ENCODE data around the gene TRIL. TPM values are rescaled to one million over a fixed set of nuclear protein-coding genes. Genes with fewer than 3 reads are reported as not detected.

TRIL gene
- total RNA-seq, 4 donors from 2014 or later: 0.25 to 1.2 (median 0.63) TPM

- ATAC-seq (no peak), DNase-seq (no peak)
- Histone ChIP-seq H3K27ac (no peak overlapping the region), H3K4me1 (peaks cover 0 to 5% of the 10 kb centered on the region in 2 donors), H3K4me3 (no peak overlapping the region), H3K36me3 (no peaks in the 10 kb centered on the region), H3K27me3 (no peaks in the 10 kb centered on the region), H3K9me3 (no peaks in the 10 kb centered on the region)
- TF ChIP-seq CTCF (IDR thresholded peaks at IDR 0.05 in 4 of 5, conservative IDR thresholded peaks at IDR 0.05 in 1 of 5): no peak
- TF ChIP-seq POLR2A (IDR thresholded peaks at IDR 0.05): no peak
- in situ Hi-C loops (cut with MboI; ENCODE audit: low sequenced_read_pairs in 4 of 4): no loop called here
- intact Hi-C loops (cut with DNase I; ENCODE audit: low total_unique reads): no loop called here
These were observed 40.0 kb upstream of the TRIL start for GRCh38 chr7:28998105-28998504.

GRCh38 chr7:28996836-28997235 is 38.7 kb upstream of the TRIL start:
- H3K27ac ChIP-seq: no peak overlapping the region
- no peak for ATAC-seq
- intact Hi-C loops (cut with DNase I; ENCODE audit: low total_unique reads): no loop called here

GRCh38 chr7:28993371-28993770 is 35.2 kb upstream of the TRIL start:
- DNase-seq: no peak
- no peak for TF ChIP-seq POLR2A (IDR thresholded peaks at IDR 0.05)
- TF ChIP-seq CTCF (IDR thresholded peaks at IDR 0.05 in 4 of 5, conservative IDR thresholded peaks at IDR 0.05 in 1 of 5): no peak
- intact Hi-C loops (cut with DNase I; ENCODE audit: low total_unique reads): no loop called here
- H3K4me1 ChIP-seq: peaks cover 0 to 6% of the 10 kb centered on the region in 2 donors
- H3K27ac ChIP-seq: no peak overlapping the region
- no peaks in the 10 kb centered on the region for H3K36me3 ChIP-seq
- no peak overlapping the region for H3K4me3 ChIP-seq
- in situ Hi-C loops (cut with MboI; ENCODE audit: low sequenced_read_pairs in 4 of 4): no loop called here
- no peak for ATAC-seq
- no peaks in the 10 kb centered on the region for H3K9me3 ChIP-seq
- no peaks in the 10 kb centered on the region for H3K27me3 ChIP-seq

More at GRCh38 chr7:28996836-28997235, 38.7 kb upstream of the TRIL start:
- H3K36me3 ChIP-seq: no peaks in the 10 kb centered on the region
- no peak overlapping the region for H3K4me3 ChIP-seq
- no peak for DNase-seq
- no peaks in the 10 kb centered on the region for H3K27me3 ChIP-seq
- TF ChIP-seq POLR2A (IDR thresholded peaks at IDR 0.05) (no peak), CTCF (IDR thresholded peaks at IDR 0.05 in 4 of 5, conservative IDR thresholded peaks at IDR 0.05 in 1 of 5) (no peak)
- no peaks in the 10 kb centered on the region for H3K9me3 ChIP-seq
- peaks cover 0 to 5% of the 10 kb centered on the region in 2 donors for H3K4me1 ChIP-seq
- in situ Hi-C loops (cut with MboI; ENCODE audit: low sequenced_read_pairs in 4 of 4): no loop called here

- Histone ChIP-seq H3K27me3 (no peaks in the 10 kb centered on the region), H3K4me3 (no peak overlapping the region), H3K9me3 (no peaks in the 10 kb centered on the region), H3K27ac (no peak overlapping the region), H3K4me1 (peaks cover 0 to 5% of the 10 kb centered on the region in 2 donors), H3K36me3 (no peaks in the 10 kb centered on the region)
- DNase-seq: no peak
- intact Hi-C loops (cut with DNase I; ENCODE audit: low total_unique reads) (no loop called here), in situ Hi-C loops (cut with MboI; ENCODE audit: low sequenced_read_pairs in 4 of 4) (no loop called here)
- ATAC-seq: no peak
- TF ChIP-seq CTCF (IDR thresholded peaks at IDR 0.05 in 4 of 5, conservative IDR thresholded peaks at IDR 0.05 in 1 of 5): no peak
These were observed 34.7 kb upstream of the TRIL start for GRCh38 chr7:28992798-28993197.

Measured in gastrocnemius medialis (tissue), 4 donors.